Skin epidermis (tissue), 12 donors: ENCODE data around the gene SIPA1L3.

Experiments used
- H3K27ac ChIP-seq, 21 experiments: fragments of 200-600 bp; sonication (generic) in 11 of 21; one replicate each; pipeline ENCODE4 v1.5.0; 2020; ENCODE audit warnings: mild to moderate bottlenecking in 3 of 21, inconsistent platforms in 2 of 21, moderate library complexity in 2 of 21
- H3K4me3 ChIP-seq, 7 experiments: fragments of 200-600 bp; sonication (generic) in 2 of 7; one replicate each; pipeline ENCODE4 v1.5.0; 2020; ENCODE audit warnings: inconsistent platforms in 2 of 7, mild to moderate bottlenecking in 2 of 7, moderate library complexity in 1 of 7

The SIPA1L3 gene

GRCh38 chr19:38030686-38031422 lies 123.8 kb downstream of the SIPA1L3 start:
- Histone ChIP-seq H3K4me3 (no peak overlapping the region), H3K27ac (no peak overlapping the region)

GRCh38 chr19:38031423-38031770 lies 124.4 kb downstream of the SIPA1L3 start:
- Histone ChIP-seq H3K4me3 (no peak overlapping the region), H3K27ac (no peak overlapping the region)

GRCh38 chr19:38032151-38032550 lies 125.1 kb downstream of the SIPA1L3 start:
- no peak overlapping the region for H3K4me3 ChIP-seq
- H3K27ac ChIP-seq = no peak overlapping the region

GRCh38 chr19:38032951-38033350 lies 125.9 kb downstream of the SIPA1L3 start:
- Histone ChIP-seq H3K4me3 (no peak overlapping the region), H3K27ac (peak overlapping the region in 3 of 21 experiments; percentile 12 to 42 (median 30))

- Histone ChIP-seq H3K27ac (peak overlapping the region in 8 of 21 experiments; percentile 3 to 72 (median 34)), H3K4me3 (no peak overlapping the region)
Measured at GRCh38 chr19:38033658-38034491, 126.9 kb downstream of the SIPA1L3 start.

GRCh38 chr19:38034492-38034860 lies 127.5 kb downstream of the SIPA1L3 start:
- Histone ChIP-seq H3K27ac (peak overlapping the region in 8 of 21 experiments; percentile 3 to 72 (median 34)), H3K4me3 (no peak overlapping the region)

GRCh38 chr19:38035515-38036495 lies 128.8 kb downstream of the SIPA1L3 start:
- H3K4me3 ChIP-seq = no peak overlapping the region
- H3K27ac ChIP-seq = peak overlapping the region in 2 of 21 experiments; percentile 20 to 72

- Histone ChIP-seq H3K27ac (peak overlapping the region in 1 of 21 experiments; percentile 72), H3K4me3 (no peak overlapping the region)
Measured at GRCh38 chr19:38036707-38037611, 130.0 kb downstream of the SIPA1L3 start.

GRCh38 chr19:38039966-38040365 lies 133.0 kb downstream of the SIPA1L3 start:
- H3K27ac ChIP-seq = no peak overlapping the region

GRCh38 chr19:38042132-38042531 lies 135.1 kb downstream of the SIPA1L3 start:
- no peak overlapping the region for H3K4me3 ChIP-seq

More at GRCh38 chr19:38039966-38040365, 133.0 kb downstream of the SIPA1L3 start:
- H3K4me3 ChIP-seq = no peak overlapping the region

GRCh38 chr19:38043649-38044144 lies 136.7 kb downstream of the SIPA1L3 start:
- Histone ChIP-seq H3K27ac (no peak overlapping the region), H3K4me3 (no peak overlapping the region)

More at GRCh38 chr19:38042132-38042531, 135.1 kb downstream of the SIPA1L3 start:
- H3K27ac ChIP-seq = no peak overlapping the region

- Histone ChIP-seq H3K4me3 (no peak overlapping the region), H3K27ac (peak overlapping the region in 1 of 21 experiments; percentile 37)
Measured at GRCh38 chr19:38044267-38045111, 137.5 kb downstream of the SIPA1L3 start.

GRCh38 chr19:38045554-38046253 lies 138.7 kb downstream of the SIPA1L3 start:
- Histone ChIP-seq H3K4me3 (no peak overlapping the region), H3K27ac (peak overlapping the region in 3 of 21 experiments; percentile 26 to 35 (median 32))

GRCh38 chr19:38046254-38047048 lies 139.4 kb downstream of the SIPA1L3 start:
- peak overlapping the region in 6 of 21 experiments; percentile 1 to 65 (median 30) for H3K27ac ChIP-seq
- H3K4me3 ChIP-seq = no peak overlapping the region

- Histone ChIP-seq H3K4me3 (no peak overlapping the region), H3K27ac (peak overlapping the region in 4 of 21 experiments; percentile 1 to 65 (median 24))
Measured at GRCh38 chr19:38047049-38047438, 140.0 kb downstream of the SIPA1L3 start.

- Histone ChIP-seq H3K4me3 (no peak overlapping the region), H3K27ac (peak overlapping the region in 11 of 21 experiments; percentile 12 to 92 (median 70))
Measured at GRCh38 chr19:38047641-38048040, 140.6 kb downstream of the SIPA1L3 start.
